K562 (cell line): ENCODE data around the gene FMO5. TPM values are rescaled to one million over a fixed set of nuclear protein-coding genes. Genes with fewer than 3 reads are reported as not detected.
A peak's percentile ranks its signal among the peaks of the same experiment; 100 is the strongest.

Experiments
- JUND ChIP-seq, 2 experiments: IDR thresholded peaks; 2 replicates in 1 of 2; 3 replicates in 1 of 2; pipeline ENCODE4 v1.6.1; 2011; ENCODE audit warnings: borderline replicate concordance in 2 of 2, low read depth in 2 of 2, low read length in 2 of 2, improper control_type of control experiment in 1 of 2, missing biosample characterization in 1 of 2, missing genetic modification characterization in 1 of 2, missing genetic modification reagents in 1 of 2
- polyA plus RNA-seq, 8 experiments: library from polyadenylated mRNA; depleted of rRNA in 4 of 8; stranded (reverse) in 5 of 8; unstranded in 3 of 8; fragments of >200 nt; fragmentation: Nextera tagmentation in 2 of 8; fragmentation: Illumina TruSeq in 1 of 8; extraction: Ambion mirVana in 2 of 8; extraction: Trizol in 1 of 8; gene quantifications; 2 replicates each; pipeline versions ENCODE4 v1.2.1 to v1.2.3, GENCODE V29; 2011 to 2014; ENCODE audit warnings: inconsistent platforms in 1 of 8, missing spikeins in 1 of 8
- total RNA-seq, 7 experiments: library from RNA; depleted of rRNA in 6 of 7; stranded (reverse); fragments of >200 nt in 6 of 7; fragmentation: Illumina TruSeq in 2 of 7; extraction: Trizol in 2 of 7; gene quantifications; 2 replicates each; pipeline versions ENCODE4 v1.2.1 to v1.2.3, GENCODE V29; 2011 to 2021; ENCODE audit warnings: low replicate concordance in 1 of 7
- TF ChIP-seq, protein P1 (sequence below), 2 experiments: fragments of 450-650 bp in 1 of 2; sonication (generic) in 1 of 2; formaldehyde crosslinking in 1 of 2; IDR thresholded peaks; 2 replicates each; pipeline versions ENCODE4 v1.7.1 to v1.9.0; 2016 to 2022; ENCODE audit warnings: inconsistent platforms in 1 of 2, mild to moderate bottlenecking in 1 of 2, missing genetic modification reagents in 1 of 2
- TF ChIP-seq, protein P2 (sequence below): fragments of 450-650 bp; IDR thresholded peaks from 2 replicates; pipeline ENCODE4 v1.6.1; 2014; ENCODE audit warnings: low read depth, mild to moderate bottlenecking, moderate library complexity, borderline replicate concordance

The FMO5 gene
- total and polyA plus RNA-seq, 9 of the 15 experiments (the other 6 are each of a cell fraction or from before 2014, with no cell fraction given): 0.11 to 0.69 (median 0.19) TPM; not detected in 1

DNA sequence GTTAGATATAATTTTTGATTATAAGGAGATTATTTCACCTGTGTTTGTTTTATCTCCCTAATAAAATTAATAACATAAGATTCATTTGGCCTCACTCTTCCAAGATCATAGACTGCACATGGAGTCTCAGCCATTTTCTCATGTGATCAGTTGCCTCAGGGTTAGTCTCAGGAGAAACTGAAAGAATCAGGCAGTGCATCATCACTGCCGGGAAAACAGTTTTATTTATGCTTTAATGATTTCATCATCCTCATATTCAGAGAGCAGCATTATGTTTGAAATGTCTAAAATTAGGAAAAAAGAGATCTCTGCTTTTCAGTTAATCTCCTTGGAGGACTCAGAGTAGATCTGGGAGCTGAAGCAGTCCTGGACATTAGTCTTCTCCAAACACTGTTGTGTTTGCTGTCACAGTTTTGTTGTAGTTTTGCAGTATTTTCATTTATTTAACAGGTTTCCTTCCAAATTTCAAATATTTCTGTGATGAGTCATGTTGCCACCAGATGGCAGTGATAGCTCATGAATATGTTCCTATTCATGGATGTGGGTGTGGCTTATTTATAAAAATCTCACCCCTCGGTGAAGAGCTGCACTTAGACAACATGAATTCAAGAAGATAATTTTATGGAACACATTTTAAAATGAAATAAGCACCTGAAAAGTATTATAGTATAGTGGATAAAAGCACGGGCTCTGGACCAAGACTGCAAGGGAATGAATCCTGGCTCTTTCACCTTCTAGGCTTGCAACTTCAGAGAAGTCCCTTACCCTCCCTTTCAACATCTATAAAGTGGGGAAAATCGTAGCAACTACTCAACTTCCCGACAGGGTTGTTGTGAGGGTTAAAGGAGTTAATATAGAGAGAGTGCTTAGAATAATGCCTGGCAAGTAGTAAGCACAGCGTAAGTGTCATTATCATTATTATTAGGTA is 48.5 kb upstream of the FMO5 start (continued):
- peak; percentile 63; the same call in 1 of the 2 replicates for TF ChIP-seq JUND (IDR thresholded peaks at IDR 0.05; ENCODE audit: borderline replicate concordance, low read depth, low read length)
- peak; percentile 57; the same call in 2 of the 3 replicates for TF ChIP-seq JUND (tag; IDR thresholded peaks at IDR 0.05; ENCODE audit: borderline replicate concordance, low read depth, low read length)
- TF ChIP-seq, protein P1, sequence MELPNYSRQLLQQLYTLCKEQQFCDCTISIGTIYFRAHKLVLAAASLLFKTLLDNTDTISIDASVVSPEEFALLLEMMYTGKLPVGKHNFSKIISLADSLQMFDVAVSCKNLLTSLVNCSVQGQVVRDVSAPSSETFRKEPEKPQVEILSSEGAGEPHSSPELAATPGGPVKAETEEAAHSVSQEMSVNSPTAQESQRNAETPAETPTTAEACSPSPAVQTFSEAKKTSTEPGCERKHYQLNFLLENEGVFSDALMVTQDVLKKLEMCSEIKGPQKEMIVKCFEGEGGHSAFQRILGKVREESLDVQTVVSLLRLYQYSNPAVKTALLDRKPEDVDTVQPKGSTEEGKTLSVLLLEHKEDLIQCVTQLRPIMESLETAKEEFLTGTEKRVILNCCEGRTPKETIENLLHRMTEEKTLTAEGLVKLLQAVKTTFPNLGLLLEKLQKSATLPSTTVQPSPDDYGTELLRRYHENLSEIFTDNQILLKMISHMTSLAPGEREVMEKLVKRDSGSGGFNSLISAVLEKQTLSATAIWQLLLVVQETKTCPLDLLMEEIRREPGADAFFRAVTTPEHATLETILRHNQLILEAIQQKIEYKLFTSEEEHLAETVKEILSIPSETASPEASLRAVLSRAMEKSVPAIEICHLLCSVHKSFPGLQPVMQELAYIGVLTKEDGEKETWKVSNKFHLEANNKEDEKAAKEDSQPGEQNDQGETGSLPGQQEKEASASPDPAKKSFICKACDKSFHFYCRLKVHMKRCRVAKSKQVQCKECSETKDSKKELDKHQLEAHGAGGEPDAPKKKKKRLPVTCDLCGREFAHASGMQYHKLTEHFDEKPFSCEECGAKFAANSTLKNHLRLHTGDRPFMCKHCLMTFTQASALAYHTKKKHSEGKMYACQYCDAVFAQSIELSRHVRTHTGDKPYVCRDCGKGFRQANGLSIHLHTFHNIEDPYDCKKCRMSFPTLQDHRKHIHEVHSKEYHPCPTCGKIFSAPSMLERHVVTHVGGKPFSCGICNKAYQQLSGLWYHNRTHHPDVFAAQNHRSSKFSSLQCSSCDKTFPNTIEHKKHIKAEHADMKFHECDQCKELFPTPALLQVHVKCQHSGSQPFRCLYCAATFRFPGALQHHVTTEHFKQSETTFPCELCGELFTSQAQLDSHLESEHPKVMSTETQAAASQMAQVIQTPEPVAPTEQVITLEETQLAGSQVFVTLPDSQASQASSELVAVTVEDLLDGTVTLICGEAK (IDR thresholded peaks at IDR 0.05): no peak
- TF ChIP-seq, protein P1 (CRISPR knock-in tag; IDR thresholded peaks at IDR 0.05): no peak
- TF ChIP-seq, protein P2, sequence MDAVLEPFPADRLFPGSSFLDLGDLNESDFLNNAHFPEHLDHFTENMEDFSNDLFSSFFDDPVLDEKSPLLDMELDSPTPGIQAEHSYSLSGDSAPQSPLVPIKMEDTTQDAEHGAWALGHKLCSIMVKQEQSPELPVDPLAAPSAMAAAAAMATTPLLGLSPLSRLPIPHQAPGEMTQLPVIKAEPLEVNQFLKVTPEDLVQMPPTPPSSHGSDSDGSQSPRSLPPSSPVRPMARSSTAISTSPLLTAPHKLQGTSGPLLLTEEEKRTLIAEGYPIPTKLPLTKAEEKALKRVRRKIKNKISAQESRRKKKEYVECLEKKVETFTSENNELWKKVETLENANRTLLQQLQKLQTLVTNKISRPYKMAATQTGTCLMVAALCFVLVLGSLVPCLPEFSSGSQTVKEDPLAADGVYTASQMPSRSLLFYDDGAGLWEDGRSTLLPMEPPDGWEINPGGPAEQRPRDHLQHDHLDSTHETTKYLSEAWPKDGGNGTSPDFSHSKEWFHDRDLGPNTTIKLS: no peak
